Activated T-cell treated with anti-CD3 and anti-CD28 coated beads, Interleukin-2, amount 50 U/mL, for 72 hours (primary cell): Measurements from ENCODE around the gene CLEC6A. TPM values are rescaled to one million over a fixed set of nuclear protein-coding genes. Genes with fewer than 3 reads are reported as not detected.
"Not testable (repeated sequence)": the region's sequence is repeated elsewhere in the genome, so short reads cannot be mapped to it uniquely, and the experiment has no call there.

Source experiments
- ATAC-seq, 2 donors: fragments of 150-1000 bp; cut with Tn5 transposase; replicated peaks in 1 of 2; 2 replicates each; pipeline ENCODE4 v1.10.0; 2021; ENCODE audit warnings: moderate library complexity in 2 of 2, mild to moderate bottlenecking in 1 of 2
- DNase-seq, 2 donors: peaks; one replicate each; pipeline ENCODE4 v3.0.0; 2021 to 2022; ENCODE audit warnings: mixed read lengths in 1 of 2
- H3K27ac Mint-ChIP-seq: one replicate; pipeline ENCODE4 v1.8.0; 2022; ENCODE audit warnings: mild to moderate bottlenecking, moderate library complexity, mixed read lengths
- H3K27me3 Mint-ChIP-seq: one replicate; pipeline ENCODE4 v1.8.0; 2022; ENCODE audit warnings: low read depth, mixed read lengths
- H3K36me3 Mint-ChIP-seq, 2 donors: one replicate each; pipeline ENCODE4 v1.8.0; 2022; ENCODE audit warnings: mixed read lengths in 2 of 2, mild to moderate bottlenecking in 1 of 2; ENCODE audit not compliant: insufficient read depth in 2 of 2
- H3K4me1 Mint-ChIP-seq: one replicate; pipeline ENCODE4 v1.8.0; 2022; ENCODE audit warnings: low read depth, mixed read lengths
- H3K4me3 Mint-ChIP-seq, 2 donors: one replicate each; pipeline ENCODE4 v1.8.0; 2022; ENCODE audit warnings: mild to moderate bottlenecking in 2 of 2, mixed read lengths in 2 of 2, moderate library complexity in 2 of 2
- H3K9me3 Mint-ChIP-seq, 2 donors: one replicate each; pipeline ENCODE4 v1.8.0; 2022; ENCODE audit warnings: mixed read lengths in 2 of 2
- total RNA-seq, 2 donors: library from RNA; stranded (reverse); gene quantifications; one replicate each; pipeline ENCODE4 v1.2.3, GENCODE V29; 2022

CLEC6A gene
- total RNA-seq, 2 donors from 2014 or later, result not detected

DNA sequence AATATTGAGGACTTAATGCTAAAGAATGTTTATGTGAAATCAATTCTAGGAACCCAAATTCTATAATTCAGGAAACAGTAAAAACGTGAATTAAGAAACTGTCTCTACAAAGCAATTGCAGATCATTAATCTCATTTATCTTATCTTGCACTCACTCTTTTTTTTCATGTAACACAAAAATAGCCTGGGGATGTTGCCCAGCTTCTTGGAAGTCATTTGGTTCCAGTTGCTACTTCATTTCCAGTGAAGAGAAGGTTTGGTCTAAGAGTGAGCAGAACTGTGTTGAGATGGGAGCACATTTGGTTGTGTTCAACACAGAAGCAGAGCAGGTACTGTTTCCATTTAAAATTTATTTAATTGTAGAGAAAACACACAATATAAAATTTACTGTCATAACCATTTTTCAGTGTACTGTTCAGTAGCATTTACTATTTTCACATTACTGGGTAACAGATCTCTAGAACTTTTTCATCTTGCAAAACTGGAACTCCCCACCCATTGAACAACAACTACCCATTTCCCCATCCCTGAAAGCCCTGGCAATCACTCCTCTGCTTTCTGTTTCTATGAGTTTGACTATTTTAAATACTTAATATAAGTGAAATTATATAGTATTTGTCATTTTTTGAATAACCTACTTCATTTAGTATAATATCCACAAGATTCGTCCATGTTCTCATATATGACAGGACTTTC lies 9.7 kb downstream of the CLEC6A start:
- H3K9me3 Mint-ChIP-seq, result peaks cover 0 to 5% of the 10 kb centered on the region in 2 donors
- no peak overlapping the region for H3K27ac Mint-ChIP-seq
- DNase-seq, result no peak
- peaks cover 2 to 4% of the 10 kb centered on the region in 2 donors for H3K36me3 Mint-ChIP-seq
- no peak for ATAC-seq
- H3K27me3 Mint-ChIP-seq, result peaks cover 28% of the 10 kb centered on the region
- H3K4me3 Mint-ChIP-seq, result no peak overlapping the region
- H3K4me1 Mint-ChIP-seq, result no peaks in the 10 kb centered on the region

GRCh38 chr12:8466241-8466640 lies 10.5 kb downstream of the CLEC6A start:
- H3K27me3 Mint-ChIP-seq, result peaks cover 34% of the 10 kb centered on the region
- no peak overlapping the region for H3K4me3 Mint-ChIP-seq
- H3K9me3 Mint-ChIP-seq, result peaks cover 0 to 5% of the 10 kb centered on the region in 2 donors
- no peak for ATAC-seq
- no peaks in the 10 kb centered on the region for H3K4me1 Mint-ChIP-seq
- H3K27ac Mint-ChIP-seq, result no peak overlapping the region
- DNase-seq, result no peak
- H3K36me3 Mint-ChIP-seq, result peaks cover 2 to 4% of the 10 kb centered on the region in 2 donors

- DNase-seq (no peak), ATAC-seq (no peak)
- no peaks in the 10 kb centered on the region for H3K4me1 Mint-ChIP-seq
- no peak overlapping the region for H3K4me3 Mint-ChIP-seq
- no peak overlapping the region for H3K27ac Mint-ChIP-seq
- H3K36me3 Mint-ChIP-seq, result peaks cover 2 to 4% of the 10 kb centered on the region in 2 donors
- peaks cover 0 to 5% of the 10 kb centered on the region in 2 donors for H3K9me3 Mint-ChIP-seq
- peaks cover 62% of the 10 kb centered on the region for H3K27me3 Mint-ChIP-seq
Observed at GRCh38 chr12:8471090-8471489, 15.3 kb downstream of the CLEC6A start.

- Mint-ChIP-seq H3K36me3 (no peaks in the 10 kb centered on the region), H3K9me3 (no peaks in the 10 kb centered on the region), H3K4me1 (no peaks in the 10 kb centered on the region), H3K27me3 (peaks cover 34% of the 10 kb centered on the region), H3K27ac (no peak overlapping the region), H3K4me3 (no peak overlapping the region)
- no peak for DNase-seq
- ATAC-seq, result no peak
Observed at GRCh38 chr12:8475508-8476203, 19.9 kb downstream of the CLEC6A start.

GRCh38 chr12:8482571-8483061 lies 26.9 kb downstream of the CLEC6A start:
- no peak for ATAC-seq
- Mint-ChIP-seq H3K27ac (no peak overlapping the region), H3K36me3 (peaks cover 0 to 1% of the 10 kb centered on the region in 2 donors), H3K27me3 (peaks cover 20% of the 10 kb centered on the region), H3K4me3 (no peak overlapping the region), H3K9me3 (peaks cover 0 to 2% of the 10 kb centered on the region in 2 donors), H3K4me1 (peaks cover 19% of the 10 kb centered on the region)
- DNase-seq, result no peak

GRCh38 chr12:8483079-8483478 lies 27.3 kb downstream of the CLEC6A start:
- H3K27ac Mint-ChIP-seq, result no peak overlapping the region
- H3K27me3 Mint-ChIP-seq, result peaks cover 20% of the 10 kb centered on the region
- peak; percentile 69 to 80 for ATAC-seq
- H3K4me3 Mint-ChIP-seq, result no peak overlapping the region
- peaks cover 0 to 1% of the 10 kb centered on the region in 2 donors for H3K36me3 Mint-ChIP-seq
- peak in 1 of 2 donors; percentile 4 for DNase-seq
- H3K9me3 Mint-ChIP-seq, result peaks cover 0 to 2% of the 10 kb centered on the region in 2 donors
- peaks cover 19% of the 10 kb centered on the region for H3K4me1 Mint-ChIP-seq

GRCh38 chr12:8491646-8492530 lies 36.1 kb downstream of the CLEC6A start:
- H3K27me3 Mint-ChIP-seq, result peaks cover 32% of the 10 kb centered on the region
- peaks cover 26% of the 10 kb centered on the region for H3K4me1 Mint-ChIP-seq
- H3K27ac Mint-ChIP-seq, result peak overlapping the region; percentile 50
- no peak for ATAC-seq
- DNase-seq, result no peak
- H3K36me3 Mint-ChIP-seq, result no peaks in the 10 kb centered on the region
- H3K9me3 Mint-ChIP-seq, result no peaks in the 10 kb centered on the region
- H3K4me3 Mint-ChIP-seq, result peak overlapping the region in 1 of 2 donors; percentile 45

GRCh38 chr12:8493084-8493483 lies 37.3 kb downstream of the CLEC6A start:
- Mint-ChIP-seq H3K27me3 (peaks cover 39% of the 10 kb centered on the region), H3K9me3 (no peaks in the 10 kb centered on the region), H3K4me3 (peak overlapping the region; percentile 27 to 45), H3K4me1 (peaks cover 26% of the 10 kb centered on the region), H3K36me3 (no peaks in the 10 kb centered on the region), H3K27ac (peak overlapping the region; percentile 4)
- ATAC-seq (peak; percentile 98), DNase-seq (peak; percentile 65)

DNA sequence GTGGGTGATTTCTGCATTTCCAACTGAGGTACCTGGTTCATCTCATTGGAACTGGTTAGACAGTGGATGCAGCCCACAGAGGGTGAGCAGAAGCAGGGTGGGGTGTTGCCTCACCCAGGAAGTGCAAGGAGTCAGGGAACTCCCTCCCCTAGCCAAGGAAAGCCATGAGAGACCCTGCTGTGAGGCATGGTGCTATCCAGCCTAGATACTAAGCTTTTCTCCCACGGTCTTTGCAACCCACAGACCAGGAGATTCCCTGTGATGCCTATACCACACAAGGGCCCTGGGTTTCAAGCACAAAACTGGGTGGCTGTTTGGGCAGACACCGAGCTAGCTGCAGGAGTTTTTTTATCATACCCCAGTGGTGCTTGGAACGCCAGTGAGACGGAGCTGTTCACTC lies 39.9 kb downstream of the CLEC6A start:
- peaks cover 46% of the 10 kb centered on the region for H3K27me3 Mint-ChIP-seq
- not testable (repeated sequence) for H3K4me3 Mint-ChIP-seq, H3K9me3 Mint-ChIP-seq

GRCh38 chr12:8496074-8496473 lies 40.3 kb downstream of the CLEC6A start:
- DNase-seq, ATAC-seq, H3K4me3 Mint-ChIP-seq, H3K36me3 Mint-ChIP-seq, H3K27ac Mint-ChIP-seq, H3K9me3 Mint-ChIP-seq: not testable (repeated sequence)
- Mint-ChIP-seq H3K4me1 (peaks cover 26% of the 10 kb centered on the region), H3K27me3 (peaks cover 46% of the 10 kb centered on the region)

More for the DNA sequence above, 39.9 kb downstream of the CLEC6A start:
- not testable (repeated sequence) for H3K27ac Mint-ChIP-seq, H3K36me3 Mint-ChIP-seq, ATAC-seq, DNase-seq
- H3K4me1 Mint-ChIP-seq, result peaks cover 26% of the 10 kb centered on the region

DNA sequence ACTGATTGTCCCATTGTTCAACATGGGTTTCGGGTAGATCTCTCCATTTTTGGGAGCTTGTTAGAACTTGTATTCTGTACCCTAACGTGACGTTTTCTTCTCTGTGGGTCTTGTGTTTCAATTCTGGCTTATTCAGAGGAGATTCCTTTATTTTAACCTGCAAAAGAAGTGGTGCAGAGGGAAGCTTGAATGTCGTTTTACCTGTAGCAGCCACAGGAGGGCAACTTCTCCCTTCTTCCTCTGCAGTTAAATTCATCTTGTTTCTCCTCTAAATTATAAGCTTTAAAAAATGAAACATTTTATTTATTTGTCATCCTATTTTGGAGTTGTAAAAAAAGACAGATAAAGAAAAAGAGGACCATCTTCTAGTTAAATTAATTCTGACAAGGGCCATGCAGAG lies 43.9 kb downstream of the CLEC6A start:
- H3K27ac Mint-ChIP-seq, result no peak overlapping the region
- H3K9me3 Mint-ChIP-seq, result no peaks in the 10 kb centered on the region
- H3K27me3 Mint-ChIP-seq, result peaks cover 38% of the 10 kb centered on the region
- H3K4me3 Mint-ChIP-seq, result no peak overlapping the region
- DNase-seq (no peak), ATAC-seq (no peak)
- no peaks in the 10 kb centered on the region for H3K4me1 Mint-ChIP-seq
- no peaks in the 10 kb centered on the region for H3K36me3 Mint-ChIP-seq

DNA sequence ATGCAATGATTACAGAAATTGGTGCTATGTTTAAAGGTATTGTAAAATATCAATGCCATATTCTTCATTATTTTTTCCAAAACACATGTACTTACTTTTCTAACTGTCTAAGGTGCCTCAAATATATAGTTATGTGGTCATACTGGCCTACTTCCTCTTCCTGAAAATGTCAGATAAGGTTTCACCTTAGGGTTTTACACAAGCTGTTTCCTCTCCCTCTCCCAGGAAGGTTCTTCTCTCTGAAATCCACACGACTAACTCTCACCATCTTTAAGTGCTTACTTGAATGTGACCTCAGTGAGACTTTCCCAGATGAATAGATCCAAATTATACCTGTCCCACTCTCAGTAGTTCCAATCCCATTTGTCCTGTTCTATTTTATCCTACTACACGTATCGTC lies 46.0 kb downstream of the CLEC6A start:
- Mint-ChIP-seq H3K36me3 (no peaks in the 10 kb centered on the region), H3K9me3 (no peaks in the 10 kb centered on the region), H3K4me1 (no peaks in the 10 kb centered on the region), H3K4me3 (no peak overlapping the region), H3K27ac (no peak overlapping the region), H3K27me3 (peaks cover 22% of the 10 kb centered on the region)
- ATAC-seq (no peak), DNase-seq (no peak)

- DNase-seq, result no peak
- H3K27me3 Mint-ChIP-seq, result peaks cover 7% of the 10 kb centered on the region
- H3K9me3 Mint-ChIP-seq, result no peaks in the 10 kb centered on the region
- no peak overlapping the region for H3K27ac Mint-ChIP-seq
- H3K4me1 Mint-ChIP-seq, result no peaks in the 10 kb centered on the region
- no peak for ATAC-seq
- no peaks in the 10 kb centered on the region for H3K36me3 Mint-ChIP-seq
- no peak overlapping the region for H3K4me3 Mint-ChIP-seq
Observed at GRCh38 chr12:8504351-8504750, 48.6 kb downstream of the CLEC6A start.
